Fibroblast of the aortic adventitia (primary cell): ENCODE results near the gene MRPL19. TPM values are rescaled to one million over a fixed set of nuclear protein-coding genes. Genes with fewer than 3 reads are reported as not detected.

ENCODE experiments used
- DNase-seq: peaks from one replicate; pipeline ENCODE4 v3.0.0-alpha.2; 2010; ENCODE audit warnings: low read depth
- H3K4me3 ChIP-seq: 2 replicates; pipeline ENCODE4 v1.5.1; 2011; ENCODE audit warnings: low read depth, mild to moderate bottlenecking, control low read depth, low read length, moderate library complexity
- CTCF ChIP-seq: IDR thresholded peaks from 2 replicates; pipeline ENCODE4 v1.5.1; 2011; ENCODE audit warnings: mild to moderate bottlenecking, low read length, control low read depth, inconsistent platforms; ENCODE audit not compliant: insufficient read depth
- total RNA-seq: library from RNA; depleted of rRNA; stranded (reverse); fragments of >200 nt; gene quantifications from 2 replicates; pipeline ENCODE4 v1.2.3, GENCODE V29; 2012; ENCODE audit warnings: low replicate concordance

The MRPL19 gene
- total RNA-seq, 1 donor: 38.0 TPM

GRCh38 chr2:75602724-75603342 lies 43.8 kb upstream of the MRPL19 start:
- DNase-seq: peak; percentile 72
- no peak overlapping the region for H3K4me3 ChIP-seq
- TF ChIP-seq CTCF: no peak

GRCh38 chr2:75603477-75603876 lies 43.1 kb upstream of the MRPL19 start:
- DNase-seq: no peak
- H3K4me3 ChIP-seq: no peak overlapping the region
- TF ChIP-seq CTCF: no peak

GRCh38 chr2:75604484-75604883 lies 42.1 kb upstream of the MRPL19 start:
- no peak for DNase-seq
- no peak for TF ChIP-seq CTCF
- H3K4me3 ChIP-seq: no peak overlapping the region

- peak; percentile 64 for TF ChIP-seq CTCF
- no peak overlapping the region for H3K4me3 ChIP-seq
- DNase-seq: peak; percentile 99
Measured at GRCh38 chr2:75605770-75606529, 40.6 kb upstream of the MRPL19 start.

GRCh38 chr2:75606761-75607399 lies 39.7 kb upstream of the MRPL19 start:
- peak; percentile 55 for DNase-seq
- no peak for TF ChIP-seq CTCF
- H3K4me3 ChIP-seq: no peak overlapping the region

GRCh38 chr2:75607400-75607798 lies 39.2 kb upstream of the MRPL19 start:
- no peak for DNase-seq
- no peak for TF ChIP-seq CTCF
- no peak overlapping the region for H3K4me3 ChIP-seq
